Omental fat pad (tissue), 4 donors: Measurements from ENCODE around the gene LARP7. TPM values are rescaled to one million over a fixed set of nuclear protein-coding genes. Genes with fewer than 3 reads are reported as not detected.
"Not testable (repeated sequence)": the region's sequence is repeated elsewhere in the genome, so short reads cannot be mapped to it uniquely, and the experiment has no call there.

Experiments used
- ATAC-seq: fragments of 150-250 bp; one replicate; pipeline ENCODE4 v1.9.1; 2016; ENCODE audit warnings: mild to moderate bottlenecking, moderate library complexity; ENCODE audit not compliant: low FRiP score
- DNase-seq: peaks from one replicate; pipeline ENCODE4 v3.0.0-alpha.2; 2019; ENCODE audit warnings: low spot score
- total RNA-seq, 4 donors: library from RNA; depleted of rRNA; stranded (reverse); fragments of >200 nt; gene quantifications; one replicate each; pipeline ENCODE4 v1.1.0, GENCODE V29; 2016
- TF ChIP-seq, protein P1 (sequence below), 3 donors: fragments of 450-650 bp; IDR thresholded peaks; one replicate each; pipeline ENCODE4 v1.5.1; 2016 to 2017; ENCODE audit warnings: antibody characterized with exemption in 3 of 3, mild to moderate bottlenecking in 3 of 3, moderate library complexity in 2 of 3

The LARP7 gene
- total RNA-seq, 4 donors from 2014 or later = 33.9 to 43.2 (median 34.8) TPM

GRCh38 chr4:112604589-112604988, 32.4 kb upstream of the LARP7 start:
- DNase-seq = no peak
- ATAC-seq = no peak
- TF ChIP-seq, protein P1, sequence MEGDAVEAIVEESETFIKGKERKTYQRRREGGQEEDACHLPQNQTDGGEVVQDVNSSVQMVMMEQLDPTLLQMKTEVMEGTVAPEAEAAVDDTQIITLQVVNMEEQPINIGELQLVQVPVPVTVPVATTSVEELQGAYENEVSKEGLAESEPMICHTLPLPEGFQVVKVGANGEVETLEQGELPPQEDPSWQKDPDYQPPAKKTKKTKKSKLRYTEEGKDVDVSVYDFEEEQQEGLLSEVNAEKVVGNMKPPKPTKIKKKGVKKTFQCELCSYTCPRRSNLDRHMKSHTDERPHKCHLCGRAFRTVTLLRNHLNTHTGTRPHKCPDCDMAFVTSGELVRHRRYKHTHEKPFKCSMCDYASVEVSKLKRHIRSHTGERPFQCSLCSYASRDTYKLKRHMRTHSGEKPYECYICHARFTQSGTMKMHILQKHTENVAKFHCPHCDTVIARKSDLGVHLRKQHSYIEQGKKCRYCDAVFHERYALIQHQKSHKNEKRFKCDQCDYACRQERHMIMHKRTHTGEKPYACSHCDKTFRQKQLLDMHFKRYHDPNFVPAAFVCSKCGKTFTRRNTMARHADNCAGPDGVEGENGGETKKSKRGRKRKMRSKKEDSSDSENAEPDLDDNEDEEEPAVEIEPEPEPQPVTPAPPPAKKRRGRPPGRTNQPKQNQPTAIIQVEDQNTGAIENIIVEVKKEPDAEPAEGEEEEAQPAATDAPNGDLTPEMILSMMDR (IDR thresholded peaks at IDR 0.05) = no peak

GRCh38 chr4:112612814-112613213, 24.1 kb upstream of the LARP7 start:
- DNase-seq, ATAC-seq: not testable (repeated sequence)

- TF ChIP-seq, protein P1 (IDR thresholded peaks at IDR 0.05) = no peak
- DNase-seq (no peak), ATAC-seq (no peak)
Observed at GRCh38 chr4:112616984-112617383, 20.0 kb upstream of the LARP7 start.

GRCh38 chr4:112626228-112626627, 10.7 kb upstream of the LARP7 start:
- ATAC-seq (no peak), DNase-seq (no peak)
- TF ChIP-seq, protein P1 (IDR thresholded peaks at IDR 0.05) = no peak

DNA sequence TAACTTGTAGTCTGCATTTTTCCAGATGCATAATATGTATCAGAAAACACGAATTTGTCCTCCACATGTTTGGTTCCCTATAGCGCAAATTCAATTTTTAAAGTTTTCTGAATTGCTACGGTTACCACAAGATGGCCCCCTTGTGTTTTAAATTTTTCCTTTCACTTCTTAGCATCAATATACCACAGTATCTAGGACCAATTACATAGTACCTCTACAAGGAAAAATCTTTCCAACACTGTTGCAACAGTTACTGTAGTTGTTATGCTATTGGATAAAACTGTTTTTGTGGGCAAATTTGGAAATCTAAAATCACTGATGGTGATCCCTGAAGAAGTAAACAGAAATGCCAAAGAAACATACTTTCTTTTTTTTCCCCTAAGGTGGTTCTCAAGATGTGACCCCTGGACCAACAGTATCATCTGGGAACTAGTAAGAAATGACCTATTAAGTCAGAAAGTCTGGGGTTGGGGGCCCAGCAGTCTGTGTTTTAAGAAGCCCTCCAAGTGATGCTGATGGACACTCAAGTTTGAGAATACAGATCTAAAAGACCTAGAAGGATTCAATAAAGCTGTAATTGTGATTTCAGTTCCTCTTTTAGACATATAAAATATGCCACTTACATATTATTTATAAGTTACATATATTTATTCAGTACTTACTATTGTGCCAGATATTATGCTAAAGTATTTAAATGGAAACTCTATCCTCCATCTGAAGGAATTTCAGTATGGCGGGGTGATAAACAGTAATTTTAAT, 3.3 kb upstream of the LARP7 start:
- ATAC-seq (no peak), DNase-seq (no peak)
- TF ChIP-seq, protein P1 (IDR thresholded peaks at IDR 0.05) = no peak

DNA sequence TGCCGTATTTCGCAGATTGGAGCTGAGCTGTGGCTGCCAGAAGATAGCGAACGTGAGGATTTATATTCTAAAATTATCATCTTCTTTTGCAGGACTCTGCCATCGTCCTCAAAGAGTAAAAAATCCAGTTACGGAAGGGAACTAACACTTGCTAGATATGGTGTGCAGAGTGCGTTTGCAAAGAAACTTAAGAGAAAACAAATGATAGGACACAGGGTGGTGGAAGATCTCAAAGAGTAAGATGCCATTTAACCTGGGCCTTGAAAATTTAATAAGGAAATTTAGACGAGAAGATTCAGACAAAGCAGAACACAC, 566 bp downstream of the LARP7 start:
- DNase-seq (no peak), ATAC-seq (no peak)
- TF ChIP-seq, protein P1 (IDR thresholded peaks at IDR 0.05) = no peak

DNA sequence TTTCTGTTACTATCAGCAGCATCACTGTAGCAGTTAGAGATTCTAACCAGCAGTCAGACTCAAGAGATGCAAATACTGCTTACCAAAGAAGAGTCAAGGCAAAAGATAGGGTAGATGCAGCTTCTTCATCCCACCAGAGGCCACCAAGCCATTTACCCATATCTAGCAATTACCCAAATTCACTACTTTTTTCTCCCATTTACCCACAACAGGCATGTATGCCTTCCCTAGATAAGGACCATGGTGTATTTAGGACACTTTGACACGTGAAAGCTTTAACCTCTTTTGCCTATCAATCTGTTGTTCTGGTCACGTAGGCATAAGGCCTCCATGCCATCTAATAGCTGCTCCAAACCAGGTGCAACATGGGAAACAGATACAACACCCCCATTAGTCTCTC, 5.6 kb downstream of the LARP7 start:
- no peak for DNase-seq
- ATAC-seq = no peak
- TF ChIP-seq, protein P1 (IDR thresholded peaks at IDR 0.05) = no peak

DNA sequence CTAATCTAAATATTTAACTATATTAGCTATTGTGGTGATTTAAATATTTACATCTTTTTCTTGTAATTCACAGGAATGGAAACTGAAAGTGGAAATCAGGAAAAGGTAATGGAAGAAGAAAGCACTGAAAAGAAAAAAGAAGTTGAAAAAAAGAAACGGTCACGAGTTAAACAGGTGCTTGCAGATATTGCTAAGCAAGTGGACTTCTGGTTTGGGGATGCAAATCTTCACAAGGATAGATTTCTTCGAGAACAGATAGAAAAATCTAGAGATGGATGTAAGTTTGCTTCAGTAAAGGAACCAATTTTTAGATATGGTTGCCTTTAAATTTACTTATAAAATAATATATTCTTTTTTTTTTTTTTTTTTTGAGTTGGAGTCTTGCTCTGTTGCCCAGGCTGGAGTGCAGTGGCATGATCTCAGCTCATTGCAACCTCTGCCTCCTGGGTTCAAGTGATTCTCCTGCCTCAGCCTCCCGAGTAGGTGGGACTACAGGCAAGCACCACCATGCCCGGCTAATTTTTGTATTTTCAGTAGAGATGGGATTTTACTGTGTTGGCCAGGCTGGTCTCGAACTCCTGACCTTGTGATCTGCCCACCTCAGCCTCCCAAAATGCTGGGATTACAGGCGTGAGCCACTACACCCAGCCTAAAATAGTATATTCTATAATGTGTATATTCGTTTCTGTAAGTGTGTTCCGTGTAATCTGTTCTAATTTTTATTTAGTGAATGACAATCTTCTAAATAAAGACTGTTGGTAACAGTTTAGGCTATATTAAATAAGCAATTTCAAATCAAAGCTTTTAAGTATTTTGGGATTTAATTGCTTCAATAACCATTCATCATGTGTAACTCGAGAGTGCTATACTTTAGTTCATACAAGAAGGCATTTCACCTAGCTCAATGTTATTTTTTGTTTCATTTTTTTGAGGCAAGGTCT, 7.9 kb downstream of the LARP7 start:
- not testable (repeated sequence) for DNase-seq, ATAC-seq
